MCF 10A (cell line): ENCODE results near the gene SNTG2. TPM values are rescaled to one million over a fixed set of nuclear protein-coding genes. Genes with fewer than 3 reads are reported as not detected.

Experiments used
- BruUV-seq: library from RNA; stranded (reverse); fragments of 400-500 nt; replicated peaks from 2 replicates; lab custom pipeline; 2021; lab: Mats Ljungman, UMichigan
- CTCF ChIA-PET: fragments of 300-600 bp; sonication (Branson Sonifier 250); formaldehyde crosslinking; extraction: SDS; loops from one replicate; lab custom pipeline; 2021; ENCODE audit warnings: antibody characterized with exemption, inconsistent platforms; lab: Yijun Ruan, JAX
- POLR2A ChIA-PET: fragments of 300-600, 350-650 bp; sonication (Branson Sonifier 250); formaldehyde crosslinking; extraction: SDS; loops from one replicate; lab custom pipeline; 2020; ENCODE audit warnings: antibody characterized with exemption, inconsistent platforms; lab: Yijun Ruan, JAX
- DNase-seq: peaks from one replicate; pipeline ENCODE4 v3.0.0-alpha.2; 2018; ENCODE audit not compliant: unreplicated experiment
- H3K27ac Mint-ChIP-seq: one replicate; pipeline ENCODE4 v1.8.0; 2022; ENCODE audit warnings: mild to moderate bottlenecking, low read depth, mixed read lengths; ENCODE audit not compliant: unreplicated experiment
- H3K27me3 Mint-ChIP-seq: one replicate; pipeline ENCODE4 v1.8.0; 2022; ENCODE audit warnings: mixed read lengths; ENCODE audit not compliant: insufficient read depth, unreplicated experiment
- H3K36me3 Mint-ChIP-seq: one replicate; pipeline ENCODE4 v1.8.0; 2022; ENCODE audit warnings: mild to moderate bottlenecking, moderate library complexity, mixed read lengths; ENCODE audit not compliant: insufficient read depth, unreplicated experiment
- H3K4me1 Mint-ChIP-seq: one replicate; pipeline ENCODE4 v1.8.0; 2022; ENCODE audit warnings: mixed read lengths; ENCODE audit not compliant: insufficient read depth, unreplicated experiment
- H3K4me3 Mint-ChIP-seq: one replicate; pipeline ENCODE4 v1.8.0; 2022; ENCODE audit warnings: mild to moderate bottlenecking, moderate library complexity, mixed read lengths; ENCODE audit not compliant: unreplicated experiment
- H3K9me3 Mint-ChIP-seq: one replicate; pipeline ENCODE4 v1.8.0; 2022; ENCODE audit warnings: mixed read lengths; ENCODE audit not compliant: unreplicated experiment
- intact Hi-C: fragments of 100-400 bp; cut with micrococcal nuclease; formaldehyde crosslinking; loops from 2 replicates; pipeline ENCODE4 v1.14.1; 2022
- total RNA-seq: library from RNA; stranded (reverse); gene quantifications from 2 replicates; pipeline ENCODE4 v1.2.3, GENCODE V29; 2022
- TF ChIP-seq, protein P1 (sequence below): fragments of 200-600 bp; IDR thresholded peaks from one replicate; pipeline ENCODE4 v1.8.0; 2022; ENCODE audit warnings: antibody characterized with exemption, mild to moderate bottlenecking; ENCODE audit not compliant: unreplicated experiment

The SNTG2 gene
- total RNA-seq, 1 experiment from 2014 or later = not detected

DNA sequence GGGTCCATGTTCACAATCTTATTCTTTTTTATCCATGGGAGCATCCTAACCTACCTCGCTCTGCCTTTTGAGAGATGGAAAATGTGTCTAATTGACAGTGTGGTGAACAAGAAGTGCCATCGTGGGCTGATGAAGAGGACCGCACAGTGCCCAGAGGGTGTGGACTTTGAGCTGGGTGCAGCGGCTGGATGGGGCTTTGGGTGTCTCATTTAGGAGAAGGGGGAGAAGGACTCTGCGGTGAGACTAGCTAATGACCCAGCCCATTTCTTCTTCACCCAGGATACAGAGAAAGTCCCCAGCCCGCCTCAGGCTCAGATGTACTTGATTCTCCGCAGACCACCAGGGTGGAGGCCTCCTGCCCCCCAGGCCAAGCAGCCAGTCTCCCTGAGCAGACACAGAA lies 33.7 kb upstream of the SNTG2 start:
- no peaks in the 10 kb centered on the region for H3K4me1 Mint-ChIP-seq
- TF ChIP-seq, protein P1, sequence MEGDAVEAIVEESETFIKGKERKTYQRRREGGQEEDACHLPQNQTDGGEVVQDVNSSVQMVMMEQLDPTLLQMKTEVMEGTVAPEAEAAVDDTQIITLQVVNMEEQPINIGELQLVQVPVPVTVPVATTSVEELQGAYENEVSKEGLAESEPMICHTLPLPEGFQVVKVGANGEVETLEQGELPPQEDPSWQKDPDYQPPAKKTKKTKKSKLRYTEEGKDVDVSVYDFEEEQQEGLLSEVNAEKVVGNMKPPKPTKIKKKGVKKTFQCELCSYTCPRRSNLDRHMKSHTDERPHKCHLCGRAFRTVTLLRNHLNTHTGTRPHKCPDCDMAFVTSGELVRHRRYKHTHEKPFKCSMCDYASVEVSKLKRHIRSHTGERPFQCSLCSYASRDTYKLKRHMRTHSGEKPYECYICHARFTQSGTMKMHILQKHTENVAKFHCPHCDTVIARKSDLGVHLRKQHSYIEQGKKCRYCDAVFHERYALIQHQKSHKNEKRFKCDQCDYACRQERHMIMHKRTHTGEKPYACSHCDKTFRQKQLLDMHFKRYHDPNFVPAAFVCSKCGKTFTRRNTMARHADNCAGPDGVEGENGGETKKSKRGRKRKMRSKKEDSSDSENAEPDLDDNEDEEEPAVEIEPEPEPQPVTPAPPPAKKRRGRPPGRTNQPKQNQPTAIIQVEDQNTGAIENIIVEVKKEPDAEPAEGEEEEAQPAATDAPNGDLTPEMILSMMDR = no peak
- H3K9me3 Mint-ChIP-seq = no peaks in the 10 kb centered on the region
- no peaks in the 10 kb centered on the region for H3K27me3 Mint-ChIP-seq
- no peak overlapping the region for H3K27ac Mint-ChIP-seq
- BruUV-seq = no TSS peak
- ChIA-PET POLR2A (no interaction called here), CTCF (no interaction called here)
- DNase-seq = no peak
- H3K4me3 Mint-ChIP-seq = no peak overlapping the region
- intact Hi-C loops = no loop called here
- no peaks in the 10 kb centered on the region for H3K36me3 Mint-ChIP-seq

DNA sequence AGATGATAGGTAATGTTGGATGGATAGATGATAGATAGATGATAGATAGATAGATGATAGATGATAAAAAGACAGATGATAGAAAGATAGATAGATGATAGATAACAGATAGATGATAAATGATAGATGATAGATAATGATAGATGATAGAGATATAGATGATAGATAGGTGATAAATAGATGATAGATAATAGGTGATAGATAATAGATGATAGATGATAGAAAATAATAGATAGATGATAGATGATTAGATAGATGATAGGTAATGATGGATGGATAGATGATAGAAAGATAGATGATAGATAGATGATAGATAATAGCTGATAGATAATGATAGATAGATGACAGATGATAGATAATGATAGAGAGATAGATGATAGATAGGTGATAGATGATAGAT lies 31.0 kb upstream of the SNTG2 start:
- intact Hi-C loops = no loop called here
- Mint-ChIP-seq H3K27ac (no peak overlapping the region), H3K36me3 (no peaks in the 10 kb centered on the region), H3K4me1 (no peaks in the 10 kb centered on the region), H3K4me3 (no peak overlapping the region), H3K9me3 (no peaks in the 10 kb centered on the region), H3K27me3 (no peaks in the 10 kb centered on the region)
- ChIA-PET CTCF (no interaction called here), POLR2A (no interaction called here)
- no TSS peak for BruUV-seq
- no peak for DNase-seq
- TF ChIP-seq, protein P1 = no peak

DNA sequence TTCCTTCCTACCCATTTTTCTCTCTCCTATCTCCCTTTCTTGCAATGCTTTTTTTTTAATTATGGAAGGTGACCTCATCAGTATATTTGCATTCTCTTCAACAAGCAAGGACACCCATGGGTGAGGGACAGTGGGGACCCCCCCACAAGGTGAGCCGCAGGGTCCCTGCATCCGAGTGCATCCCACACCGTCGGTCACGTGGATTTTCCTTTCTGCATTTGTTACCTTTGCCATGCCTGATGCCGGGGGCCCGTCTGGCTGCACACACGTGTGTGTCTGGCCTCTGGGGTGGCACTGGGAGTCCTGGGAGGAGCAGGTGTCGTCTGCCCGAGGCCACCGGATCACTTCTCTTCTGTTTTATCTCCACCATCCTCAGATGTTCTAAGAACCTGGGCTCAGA lies 30.1 kb upstream of the SNTG2 start:
- no peaks in the 10 kb centered on the region for H3K4me1 Mint-ChIP-seq
- no peak overlapping the region for H3K4me3 Mint-ChIP-seq
- POLR2A ChIA-PET = no interaction called here
- H3K9me3 Mint-ChIP-seq = no peaks in the 10 kb centered on the region
- H3K27ac Mint-ChIP-seq = no peak overlapping the region
- TF ChIP-seq, protein P1 = no peak
- DNase-seq = no peak
- CTCF ChIA-PET = no interaction called here
- no TSS peak for BruUV-seq
- no peaks in the 10 kb centered on the region for H3K36me3 Mint-ChIP-seq
- intact Hi-C loops = no loop called here
- H3K27me3 Mint-ChIP-seq = peaks cover 8% of the 10 kb centered on the region

DNA sequence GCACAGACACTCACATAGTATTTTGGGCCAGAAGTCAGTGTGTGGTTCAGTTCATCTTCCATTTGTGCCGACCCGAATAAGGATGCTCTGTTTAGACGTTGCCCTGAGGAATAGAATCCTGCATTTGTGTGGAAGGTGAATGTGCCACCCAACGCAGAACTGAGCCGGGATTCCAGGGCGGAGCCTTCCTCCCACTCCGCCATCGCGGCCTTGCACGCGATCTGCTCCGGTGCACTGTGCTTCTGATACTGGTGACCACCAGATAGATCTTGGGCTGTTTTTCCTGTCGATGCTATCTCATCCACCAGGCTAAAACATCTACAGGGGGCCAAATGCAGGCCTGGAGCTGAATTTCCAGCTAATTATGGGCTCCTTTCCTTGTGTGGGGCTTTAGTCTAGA lies 29.6 kb upstream of the SNTG2 start:
- no peak for DNase-seq
- POLR2A ChIA-PET = no interaction called here
- CTCF ChIA-PET = no interaction called here
- TF ChIP-seq, protein P1 = no peak
- H3K27ac Mint-ChIP-seq = no peak overlapping the region
- no TSS peak for BruUV-seq
- intact Hi-C loops = no loop called here
- H3K27me3 Mint-ChIP-seq = peaks cover 12% of the 10 kb centered on the region
- no peaks in the 10 kb centered on the region for H3K9me3 Mint-ChIP-seq
- H3K4me3 Mint-ChIP-seq = no peak overlapping the region
- no peaks in the 10 kb centered on the region for H3K36me3 Mint-ChIP-seq
- no peaks in the 10 kb centered on the region for H3K4me1 Mint-ChIP-seq
